ENCODE measurements around the gene LLGL2.

Gene LLGL2

DNA sequence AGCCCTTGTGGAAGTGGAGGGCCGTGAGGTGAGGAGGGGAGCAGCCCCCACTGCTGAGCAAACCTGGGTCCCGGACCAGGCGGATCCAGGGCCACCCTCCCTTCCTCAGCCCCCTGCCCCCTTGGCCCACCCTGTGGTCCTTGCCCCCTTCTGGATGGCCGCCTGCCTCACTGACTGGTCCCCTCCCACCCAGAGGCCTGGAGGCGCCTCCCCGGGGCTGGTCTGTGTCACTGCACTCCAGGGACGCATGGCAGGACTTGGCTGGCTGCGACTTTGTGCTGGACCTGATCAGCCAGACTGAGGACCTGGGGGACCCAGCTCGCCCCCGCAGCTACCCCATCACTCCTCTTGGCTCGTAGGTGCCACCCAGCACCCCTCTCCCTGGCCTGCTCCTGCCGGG, 88.5 kb downstream of the LLGL2 start:
- DNase-seq (ENCODE audit: low spot score): no peak

DNA sequence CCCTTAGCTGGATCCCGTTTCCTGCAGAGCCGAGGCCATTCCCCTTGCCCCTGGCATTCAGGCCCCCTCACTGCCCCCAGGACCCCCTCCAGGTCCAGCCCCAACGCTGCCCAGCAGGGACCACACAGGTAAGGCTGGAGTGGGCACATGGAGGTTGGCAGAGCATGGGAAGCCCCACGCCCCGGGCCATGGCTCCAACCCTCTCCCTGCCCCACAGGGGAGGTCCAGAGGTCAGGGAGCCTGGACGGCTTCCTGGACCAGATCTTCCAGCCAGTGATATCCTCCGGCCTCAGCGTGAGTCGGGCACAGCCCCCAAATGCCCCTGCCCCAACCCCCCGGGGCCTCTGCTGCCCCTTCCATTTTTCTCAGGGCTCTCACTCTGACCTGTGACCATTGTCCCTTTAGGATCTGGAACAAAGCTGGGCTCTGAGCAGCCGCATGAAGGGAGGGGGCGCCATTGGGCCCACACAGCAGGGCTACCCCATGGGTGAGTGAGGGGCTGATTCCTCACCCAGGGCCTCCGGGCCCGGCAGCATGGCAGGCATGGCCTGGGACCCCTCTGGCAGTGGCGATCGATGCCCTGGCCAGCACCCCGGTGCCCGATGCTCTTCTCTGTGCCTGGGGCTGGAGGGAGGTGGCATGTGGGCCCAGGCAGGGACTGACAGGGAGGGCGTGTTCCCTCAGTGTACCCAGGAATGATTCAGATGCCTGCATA, 89.2 kb downstream of the LLGL2 start:
- DNase-seq (ENCODE audit: low spot score): no peak

GRCh38 chr17:75615301-75615700, 89.8 kb downstream of the LLGL2 start:
- no peak for DNase-seq (ENCODE audit: low spot score)

DNA sequence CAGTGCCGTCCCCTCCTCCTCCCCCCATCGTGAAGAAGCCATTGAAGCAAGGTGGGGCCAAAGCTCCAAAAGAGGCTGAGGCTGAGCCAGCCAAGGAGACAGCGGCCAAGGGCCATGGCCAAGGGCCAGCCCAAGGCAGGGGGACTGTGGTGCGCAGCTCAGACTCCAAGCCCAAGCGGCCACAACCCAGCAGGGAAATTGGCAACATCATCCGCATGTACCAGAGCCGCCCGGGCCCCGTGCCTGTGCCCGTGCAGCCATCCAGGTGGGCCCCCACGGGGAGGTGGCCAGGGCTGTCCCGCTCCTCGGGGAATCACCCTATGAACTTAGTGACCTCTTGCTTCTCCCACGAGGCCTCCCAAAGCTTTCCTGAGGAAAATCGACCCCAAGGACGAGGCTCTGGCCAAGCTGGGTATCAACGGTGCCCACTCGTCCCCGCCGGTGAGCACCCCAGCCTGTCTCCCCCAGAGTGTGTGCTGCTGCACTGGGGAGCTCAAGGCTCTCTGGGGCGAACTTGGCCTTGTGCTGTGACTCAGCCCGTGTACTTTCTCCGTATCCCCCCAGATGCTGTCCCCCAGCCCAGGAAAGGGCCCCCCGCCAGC, 91.1 kb downstream of the LLGL2 start:
- DNase-seq (ENCODE audit: low spot score): no peak

DNA sequence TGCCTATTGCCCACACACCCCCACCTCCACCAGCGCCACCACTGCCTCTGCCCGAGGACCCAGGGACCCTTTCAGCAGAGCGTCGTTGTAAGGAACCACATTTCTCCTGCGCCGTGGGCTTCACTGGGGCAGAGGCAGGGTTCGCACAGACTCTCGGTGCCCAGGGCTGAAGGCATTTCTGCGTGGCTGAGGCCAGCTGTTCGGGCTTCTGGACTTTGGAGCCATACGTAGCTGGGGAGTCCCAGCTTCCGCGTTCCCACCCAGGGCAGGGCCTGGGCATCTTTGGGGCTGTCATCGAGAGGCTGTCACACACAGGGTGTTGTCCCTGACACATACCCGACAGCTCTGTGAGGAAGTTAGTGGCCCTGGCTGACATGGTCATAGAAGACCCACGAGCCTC, 91.7 kb downstream of the LLGL2 start:
- no peak for DNase-seq (ENCODE audit: low spot score)

GRCh38 chr17:75617675-75618074, 92.2 kb downstream of the LLGL2 start:
- no peak for DNase-seq (ENCODE audit: low spot score)

- DNase-seq (ENCODE audit: low spot score): no peak
Measured at GRCh38 chr17:75619506-75620431, 94.3 kb downstream of the LLGL2 start.

- DNase-seq (ENCODE audit: low spot score): no peak
Measured at GRCh38 chr17:75621489-75621888, 96.0 kb downstream of the LLGL2 start.

GRCh38 chr17:75622076-75622475, 96.6 kb downstream of the LLGL2 start:
- no peak for DNase-seq (ENCODE audit: low spot score)

- no peak for DNase-seq (ENCODE audit: low spot score)
Measured at GRCh38 chr17:75622771-75623273, 97.3 kb downstream of the LLGL2 start.

DNA sequence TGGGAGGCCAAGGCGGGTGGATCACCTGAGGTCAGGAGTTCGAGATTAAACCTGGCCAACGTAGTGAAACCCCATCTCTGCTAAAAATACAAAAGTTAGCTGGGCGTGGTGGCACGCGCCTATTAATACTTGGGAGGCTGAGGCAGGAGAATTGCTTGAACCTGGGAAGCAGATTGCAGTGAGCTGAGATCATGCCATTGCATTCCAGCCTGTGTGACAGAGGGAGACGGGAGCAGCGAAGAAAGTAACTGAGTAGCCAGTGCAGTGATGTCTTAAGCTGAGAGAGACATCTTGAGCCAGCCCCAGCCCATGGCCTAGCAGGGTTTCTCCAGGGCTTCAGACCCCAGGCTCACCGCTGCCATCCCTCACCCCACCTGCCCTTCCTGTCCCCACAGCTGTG, 97.9 kb downstream of the LLGL2 start:
- no peak for DNase-seq (ENCODE audit: low spot score)

GRCh38 chr17:75624021-75624420, 98.5 kb downstream of the LLGL2 start:
- no peak for DNase-seq (ENCODE audit: low spot score)
